HepG2 (cell line): ENCODE results near the gene NBR1. TPM values are rescaled to one million over a fixed set of nuclear protein-coding genes. Genes with fewer than 3 reads are reported as not detected.

ENCODE experiments used
- ELF1 ChIP-seq: sonication (generic); formaldehyde crosslinking; IDR thresholded peaks from 2 replicates; pipeline ENCODE4 v1.4.0; 2020; ENCODE audit warnings: missing genetic modification reagents
- ETS1 ChIP-seq: sonication (generic); formaldehyde crosslinking; IDR thresholded peaks from 2 replicates; pipeline ENCODE4 v1.4.0; 2020; ENCODE audit warnings: missing genetic modification reagents
- FLYWCH1 ChIP-seq: sonication (generic); formaldehyde crosslinking; IDR thresholded peaks from 2 replicates; pipeline ENCODE4 v1.8.1; 2023; ENCODE audit warnings: mild to moderate bottlenecking, missing genetic modification reagents
- GZF1 ChIP-seq: sonication (generic); formaldehyde crosslinking; IDR thresholded peaks from 2 replicates; pipeline ENCODE4 v1.5.1; 2020; ENCODE audit warnings: mild to moderate bottlenecking, missing genetic modification reagents
- MAF1 ChIP-seq: sonication (generic); formaldehyde crosslinking; IDR thresholded peaks from 2 replicates; pipeline ENCODE4 v1.5.0; 2020; ENCODE audit warnings: missing genetic modification reagents, borderline replicate concordance
- MED1 ChIP-seq: sonication (generic); formaldehyde crosslinking; IDR thresholded peaks from 2 replicates; pipeline ENCODE4 v1.4.0; 2020; ENCODE audit warnings: missing genetic modification reagents
- MIER2 ChIP-seq: IDR thresholded peaks from 2 replicates; pipeline ENCODE4 v1.6.1; 2016; ENCODE audit warnings: missing biosample characterization, missing genetic modification reagents
- MIER3 ChIP-seq: IDR thresholded peaks from 2 replicates; pipeline ENCODE4 v1.6.1; 2016; ENCODE audit warnings: missing compliant biosample characterization, borderline replicate concordance
- RBAK ChIP-seq: sonication (generic); formaldehyde crosslinking; IDR thresholded peaks from 2 replicates; pipeline ENCODE4 v1.5.1; 2020; ENCODE audit warnings: mild to moderate bottlenecking, missing genetic modification reagents
- SRF ChIP-seq: IDR thresholded peaks from 2 replicates; pipeline ENCODE4 v1.6.1; 2011; ENCODE audit warnings: mild to moderate bottlenecking, low read depth, low read length, moderate library complexity
- ZNF414 ChIP-seq: sonication (generic); formaldehyde crosslinking; IDR thresholded peaks from 2 replicates; pipeline ENCODE4 v1.5.0; 2020; ENCODE audit warnings: missing genetic modification reagents
- ZNF598 ChIP-seq: sonication (generic); formaldehyde crosslinking; IDR thresholded peaks from 2 replicates; pipeline ENCODE4 v1.5.1; 2020; ENCODE audit warnings: mild to moderate bottlenecking, missing genetic modification reagents, borderline replicate concordance
- ZNF629 ChIP-seq: sonication (generic); formaldehyde crosslinking; conservative IDR thresholded peaks from 2 replicates; pipeline ENCODE4 v1.5.0; 2020; ENCODE audit warnings: missing genetic modification reagents
- ZNF678 ChIP-seq: sonication (generic); formaldehyde crosslinking; IDR thresholded peaks from 2 replicates; pipeline ENCODE4 v1.4.0; 2020; ENCODE audit warnings: mild to moderate bottlenecking, missing genetic modification reagents
- ZNF703 ChIP-seq: sonication (generic); formaldehyde crosslinking; IDR thresholded peaks from 2 replicates; pipeline ENCODE4 v1.5.1; 2020; ENCODE audit warnings: missing genetic modification reagents, mild to moderate bottlenecking, moderate library complexity, borderline replicate concordance
- ZNF749 ChIP-seq: sonication (generic); formaldehyde crosslinking; IDR thresholded peaks from 2 replicates; pipeline ENCODE4 v1.8.0; 2022; ENCODE audit warnings: mild to moderate bottlenecking, missing genetic modification reagents, moderate library complexity, borderline replicate concordance
- ZNF788 ChIP-seq: sonication (generic); formaldehyde crosslinking; IDR thresholded peaks from 2 replicates; pipeline ENCODE4 v1.5.0; 2020; ENCODE audit warnings: mild to moderate bottlenecking, missing genetic modification reagents, borderline replicate concordance
- polyA plus RNA-seq, 8 experiments: library from polyadenylated mRNA; depleted of rRNA in 3 of 8; stranded (reverse) in 7 of 8; unstranded in 1 of 8; fragments of >200 nt; fragmentation: Illumina TruSeq in 4 of 8; extraction: Trizol in 4 of 8; gene quantifications; 2 replicates each; pipeline versions ENCODE4 v1.2.1 to v1.2.3, GENCODE V29; 2011 to 2016; ENCODE audit warnings: low read depth in 4 of 8, missing spikeins in 1 of 8, mixed read lengths in 1 of 8; ENCODE audit not compliant: insufficient read depth in 1 of 8
- total RNA-seq, 5 experiments: library from RNA; depleted of rRNA; stranded (reverse); fragments of >200 nt; fragmentation: Illumina TruSeq; extraction: Trizol; gene quantifications; 2 replicates each; pipeline ENCODE4 v1.2.3, GENCODE V29; 2016; ENCODE audit warnings: low read depth in 1 of 5
- TF ChIP-seq, protein P1 (sequence below): IDR thresholded peaks from 2 replicates; pipeline ENCODE4 v1.6.1; 2016; ENCODE audit warnings: missing genetic modification reagents, missing compliant biosample characterization
- TF ChIP-seq, protein P2 (sequence below): sonication (generic); formaldehyde crosslinking; IDR thresholded peaks from 2 replicates; pipeline ENCODE4 v1.8.1; 2023; ENCODE audit warnings: mild to moderate bottlenecking, moderate library complexity, missing genetic modification reagents
- TF ChIP-seq, protein P3 (sequence below): sonication (generic); formaldehyde crosslinking; IDR thresholded peaks from 2 replicates; pipeline ENCODE4 v1.4.0; 2020; ENCODE audit warnings: missing genetic modification reagents

NBR1 gene
- total and polyA plus RNA-seq, 2 of the 13 experiments (the other 11 are each of a cell fraction or from before 2014, with no cell fraction given) = 51.7 to 121 TPM

GRCh38 chr17:43170766-43171585, at the start of gene NBR1 (continued):
- TF ChIP-seq ETS1 (0 out of 2 replicates have a peak, but pooled peaks have one; percentile 45), ZNF749 (CRISPR knock-in tag) (no peak; the same call in 1 of the 2 replicates), SRF (no peak), ELF1 (CRISPR knock-in tag) (peak; percentile 44), ZNF703 (CRISPR knock-in tag) (no peak), MAF1 (CRISPR knock-in tag) (0 out of 2 replicates have a peak, but pooled peaks have one; percentile 60), RBAK (CRISPR knock-in tag) (no peak), ZNF414 (CRISPR knock-in tag) (0 out of 2 replicates have a peak, but pooled peaks have one; percentile 16), MIER3 (peak; percentile 12; the same call in 1 of the 2 replicates), MED1 (CRISPR knock-in tag) (peak; percentile 60; the same call in 1 of the 2 replicates), GZF1 (CRISPR knock-in tag) (peak; percentile 49), FLYWCH1 (CRISPR knock-in tag) (no peak), ZNF629 (no peak), MIER2 (0 out of 2 replicates have a peak, but pooled peaks have one; percentile 7), ZNF788 (CRISPR knock-in tag) (peak; percentile 61; the same call in 1 of the 2 replicates), ZNF598 (no peak; the same call in 1 of the 2 replicates), ZNF678 (CRISPR knock-in tag) (peak; percentile 32; the same call in 1 of the 2 replicates)
- TF ChIP-seq, protein P1, sequence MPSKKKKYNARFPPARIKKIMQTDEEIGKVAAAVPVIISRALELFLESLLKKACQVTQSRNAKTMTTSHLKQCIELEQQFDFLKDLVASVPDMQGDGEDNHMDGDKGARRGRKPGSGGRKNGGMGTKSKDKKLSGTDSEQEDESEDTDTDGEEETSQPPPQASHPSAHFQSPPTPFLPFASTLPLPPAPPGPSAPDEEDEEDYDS (CRISPR knock-in tag) = peak; percentile 93
- TF ChIP-seq, protein P2, sequence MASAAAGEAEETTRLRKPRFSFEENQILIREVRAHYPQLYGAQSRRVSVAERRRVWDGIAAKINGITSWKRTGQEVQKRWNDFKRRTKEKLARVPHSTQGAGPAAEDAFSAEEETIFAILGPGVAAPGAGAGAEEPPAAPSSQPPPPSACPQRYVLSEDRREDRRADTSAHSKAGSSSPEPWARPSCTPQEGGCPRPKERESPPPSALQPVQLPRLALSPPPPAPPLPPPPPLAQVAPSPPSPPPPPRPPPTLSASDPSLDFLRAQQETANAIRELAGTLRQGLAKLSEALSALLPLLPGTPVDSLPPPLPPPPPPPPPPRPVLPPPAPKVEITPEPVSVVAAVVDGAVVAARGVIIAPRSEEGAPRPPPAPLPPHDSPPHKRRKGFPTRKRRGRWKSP (CRISPR knock-in tag) = 0 out of 2 replicates have a peak, but pooled peaks have one; percentile 46
- TF ChIP-seq, protein P3, sequence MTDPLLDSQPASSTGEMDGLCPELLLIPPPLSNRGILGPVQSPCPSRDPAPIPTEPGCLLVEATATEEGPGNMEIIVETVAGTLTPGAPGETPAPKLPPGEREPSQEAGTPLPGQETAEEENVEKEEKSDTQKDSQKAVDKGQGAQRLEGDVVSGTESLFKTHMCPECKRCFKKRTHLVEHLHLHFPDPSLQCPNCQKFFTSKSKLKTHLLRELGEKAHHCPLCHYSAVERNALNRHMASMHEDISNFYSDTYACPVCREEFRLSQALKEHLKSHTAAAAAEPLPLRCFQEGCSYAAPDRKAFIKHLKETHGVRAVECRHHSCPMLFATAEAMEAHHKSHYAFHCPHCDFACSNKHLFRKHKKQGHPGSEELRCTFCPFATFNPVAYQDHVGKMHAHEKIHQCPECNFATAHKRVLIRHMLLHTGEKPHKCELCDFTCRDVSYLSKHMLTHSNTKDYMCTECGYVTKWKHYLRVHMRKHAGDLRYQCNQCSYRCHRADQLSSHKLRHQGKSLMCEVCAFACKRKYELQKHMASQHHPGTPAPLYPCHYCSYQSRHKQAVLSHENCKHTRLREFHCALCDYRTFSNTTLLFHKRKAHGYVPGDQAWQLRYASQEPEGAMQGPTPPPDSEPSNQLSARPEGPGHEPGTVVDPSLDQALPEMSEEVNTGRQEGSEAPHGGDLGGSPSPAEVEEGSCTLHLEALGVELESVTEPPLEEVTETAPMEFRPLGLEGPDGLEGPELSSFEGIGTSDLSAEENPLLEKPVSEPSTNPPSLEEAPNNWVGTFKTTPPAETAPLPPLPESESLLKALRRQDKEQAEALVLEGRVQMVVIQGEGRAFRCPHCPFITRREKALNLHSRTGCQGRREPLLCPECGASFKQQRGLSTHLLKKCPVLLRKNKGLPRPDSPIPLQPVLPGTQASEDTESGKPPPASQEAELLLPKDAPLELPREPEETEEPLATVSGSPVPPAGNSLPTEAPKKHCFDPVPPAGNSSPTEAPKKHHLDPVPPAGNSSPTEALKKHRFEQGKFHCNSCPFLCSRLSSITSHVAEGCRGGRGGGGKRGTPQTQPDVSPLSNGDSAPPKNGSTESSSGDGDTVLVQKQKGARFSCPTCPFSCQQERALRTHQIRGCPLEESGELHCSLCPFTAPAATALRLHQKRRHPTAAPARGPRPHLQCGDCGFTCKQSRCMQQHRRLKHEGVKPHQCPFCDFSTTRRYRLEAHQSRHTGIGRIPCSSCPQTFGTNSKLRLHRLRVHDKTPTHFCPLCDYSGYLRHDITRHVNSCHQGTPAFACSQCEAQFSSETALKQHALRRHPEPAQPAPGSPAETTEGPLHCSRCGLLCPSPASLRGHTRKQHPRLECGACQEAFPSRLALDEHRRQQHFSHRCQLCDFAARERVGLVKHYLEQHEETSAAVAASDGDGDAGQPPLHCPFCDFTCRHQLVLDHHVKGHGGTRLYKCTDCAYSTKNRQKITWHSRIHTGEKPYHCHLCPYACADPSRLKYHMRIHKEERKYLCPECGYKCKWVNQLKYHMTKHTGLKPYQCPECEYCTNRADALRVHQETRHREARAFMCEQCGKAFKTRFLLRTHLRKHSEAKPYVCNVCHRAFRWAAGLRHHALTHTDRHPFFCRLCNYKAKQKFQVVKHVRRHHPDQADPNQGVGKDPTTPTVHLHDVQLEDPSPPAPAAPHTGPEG (CRISPR knock-in tag) = peak; percentile 5; the same call in 1 of the 2 replicates
